Chondrocyte (in vitro differentiated cells): Measurements from ENCODE around the gene SPON1. TPM values are rescaled to one million over a fixed set of nuclear protein-coding genes. Genes with fewer than 3 reads are reported as not detected.
"Not testable (repeated sequence)": the region's sequence is repeated elsewhere in the genome, so short reads cannot be mapped to it uniquely, and the experiment has no call there.

Experiments
- DNase-seq: peaks from one replicate; pipeline ENCODE4 v3.0.0; 2021; ENCODE audit warnings: mixed read lengths, low spot score
- H3K27ac Mint-ChIP-seq: one replicate; pipeline ENCODE4 v1.8.0; 2021; ENCODE audit warnings: mild to moderate bottlenecking, moderate library complexity, mixed read lengths; ENCODE audit not compliant: unreplicated experiment
- H3K27me3 Mint-ChIP-seq: 2 replicates; pipeline ENCODE4 v1.8.0; 2021; ENCODE audit warnings: low read depth, mixed read lengths
- H3K36me3 Mint-ChIP-seq: 2 replicates; pipeline ENCODE4 v1.8.0; 2021; ENCODE audit warnings: low read depth, mixed read lengths
- H3K4me1 Mint-ChIP-seq: 2 replicates; pipeline ENCODE4 v1.8.0; 2021; ENCODE audit warnings: low read depth, mild to moderate bottlenecking, mixed read lengths
- H3K4me3 Mint-ChIP-seq: one replicate; pipeline ENCODE4 v1.8.0; 2021; ENCODE audit warnings: mild to moderate bottlenecking, moderate library complexity, mixed read lengths; ENCODE audit not compliant: unreplicated experiment
- H3K9me3 Mint-ChIP-seq: 2 replicates; pipeline ENCODE4 v1.8.0; 2021; ENCODE audit warnings: low read depth, mixed read lengths
- CTCF ChIP-seq: fragments of 200-600 bp; sonication (generic); IDR thresholded peaks from 2 replicates; pipeline ENCODE4 v1.5.0; 2021; ENCODE audit warnings: antibody characterized with exemption, mild to moderate bottlenecking, moderate library complexity
- total RNA-seq: library from RNA; stranded (reverse); gene quantifications from 3 replicates; pipeline ENCODE4 v1.2.1, GENCODE V29; 2021

The SPON1 gene
- total RNA-seq, 1 donor from 2014 or later = 0.10 TPM

- Mint-ChIP-seq H3K27ac (no peak overlapping the region), H3K36me3 (no peaks in the 10 kb centered on the region), H3K9me3 (no peaks in the 10 kb centered on the region), H3K4me1 (no peaks in the 10 kb centered on the region), H3K4me3 (no peak overlapping the region), H3K27me3 (peaks cover 8% of the 10 kb centered on the region)
- no peak for DNase-seq
- TF ChIP-seq CTCF = no peak
Measured at GRCh38 chr11:14079011-14079410, 116.5 kb downstream of the SPON1 start.

GRCh38 chr11:14079797-14080196, 117.3 kb downstream of the SPON1 start:
- Mint-ChIP-seq H3K36me3 (no peaks in the 10 kb centered on the region), H3K27ac (no peak overlapping the region), H3K4me3 (no peak overlapping the region), H3K27me3 (peaks cover 8% of the 10 kb centered on the region), H3K9me3 (no peaks in the 10 kb centered on the region), H3K4me1 (no peaks in the 10 kb centered on the region)
- no peak for TF ChIP-seq CTCF
- DNase-seq = no peak

DNA sequence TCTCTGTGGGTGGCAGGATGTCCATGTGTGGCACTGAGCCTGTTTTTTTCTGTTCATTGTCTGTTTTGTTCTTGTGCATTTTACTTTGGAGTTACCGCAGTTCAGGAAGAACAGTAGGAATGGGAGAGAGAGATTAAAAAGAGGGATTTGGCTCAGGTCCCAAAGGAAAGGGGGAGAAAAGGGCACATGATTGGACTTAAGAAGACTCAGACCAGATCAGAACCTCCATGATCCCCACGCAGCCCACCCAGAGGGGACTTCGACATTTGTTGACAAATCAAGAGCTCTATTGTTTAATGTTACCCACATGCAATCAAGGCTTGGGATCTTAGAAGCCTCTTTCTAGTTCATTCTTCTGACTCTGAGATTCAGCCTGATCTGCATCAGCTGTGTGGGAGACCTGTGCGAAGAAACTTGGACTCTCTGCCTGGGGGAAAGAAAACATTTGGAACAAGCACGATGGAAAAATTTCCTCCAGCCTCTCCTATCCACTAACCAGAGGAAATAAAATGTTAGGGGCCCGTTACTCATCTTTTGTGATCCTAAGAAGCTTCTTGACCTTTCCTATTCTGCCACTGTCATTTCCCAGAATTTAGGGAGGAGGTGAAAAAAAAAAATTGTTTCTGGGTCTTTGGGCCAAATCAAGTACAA, 119.2 kb downstream of the SPON1 start:
- no peak for DNase-seq

GRCh38 chr11:14082338-14082737, 119.8 kb downstream of the SPON1 start:
- no peak for TF ChIP-seq CTCF
- Mint-ChIP-seq H3K9me3 (no peaks in the 10 kb centered on the region), H3K27ac (no peak overlapping the region), H3K4me1 (no peaks in the 10 kb centered on the region), H3K27me3 (peaks cover 28% of the 10 kb centered on the region), H3K4me3 (no peak overlapping the region), H3K36me3 (no peaks in the 10 kb centered on the region)
- DNase-seq = no peak

More for the DNA sequence above, 119.2 kb downstream of the SPON1 start:
- Mint-ChIP-seq H3K4me3 (no peak overlapping the region), H3K4me1 (no peaks in the 10 kb centered on the region), H3K27me3 (peaks cover 23% of the 10 kb centered on the region), H3K36me3 (no peaks in the 10 kb centered on the region), H3K27ac (no peak overlapping the region), H3K9me3 (no peaks in the 10 kb centered on the region)
- TF ChIP-seq CTCF = no peak

DNA sequence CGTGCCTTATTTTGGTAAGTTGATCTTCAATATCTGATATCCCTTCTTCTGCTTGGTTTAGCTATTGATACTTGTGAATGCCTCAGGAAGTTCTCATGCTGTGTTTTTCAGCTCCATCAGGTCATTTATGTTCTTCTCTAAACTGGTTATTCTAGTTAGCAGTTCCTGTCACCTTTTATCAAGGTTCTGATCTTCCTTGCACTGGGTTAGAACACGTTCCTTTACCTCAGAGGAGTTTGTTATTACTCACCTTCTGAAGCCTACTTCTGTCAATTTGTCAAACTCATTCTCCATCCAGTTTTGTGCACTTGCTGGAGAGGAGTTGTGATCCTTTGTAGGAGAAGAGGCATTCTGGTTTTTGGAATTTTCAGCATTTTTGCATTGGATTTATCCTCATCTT, 126.3 kb downstream of the SPON1 start:
- peaks cover 30% of the 10 kb centered on the region for H3K27me3 Mint-ChIP-seq
- H3K36me3 Mint-ChIP-seq, H3K4me1 Mint-ChIP-seq, DNase-seq, H3K9me3 Mint-ChIP-seq, H3K4me3 Mint-ChIP-seq, H3K27ac Mint-ChIP-seq: not testable (repeated sequence)
